Panc1 (cell line): ENCODE measurements around the gene GBP3. TPM values are rescaled to one million over a fixed set of nuclear protein-coding genes. Genes with fewer than 3 reads are reported as not detected.
A peak's percentile ranks its signal among the peaks of the same experiment; 100 is the strongest.
"Not testable (repeated sequence)": the region's sequence is repeated elsewhere in the genome, so short reads cannot be mapped to it uniquely, and the experiment has no call there.

Source experiments
- ATAC-seq: fragments of 200-7000 bp; cut with Tn5 transposase; 2 replicates; pipeline ENCODE4 v1.9.1; 2020; ENCODE audit warnings: mild to moderate bottlenecking, moderate library complexity
- BruUV-seq: library from RNA; stranded (reverse); fragments of 400-500 nt; replicated peaks from 2 replicates; lab custom pipeline; 2021; lab: Mats Ljungman, UMichigan
- CTCF ChIA-PET: fragments of 300-600 bp; sonication (Branson Sonifier 250); formaldehyde crosslinking; loops from one replicate; lab custom pipeline; 2022; ENCODE audit warnings: antibody characterized with exemption; lab: Charles Lee
- POLR2A ChIA-PET: fragments of 300-600 bp; sonication (Branson Sonifier 250); formaldehyde crosslinking; loops from one replicate; lab custom pipeline; 2022; ENCODE audit warnings: antibody characterized with exemption; lab: Charles Lee
- DNase-seq: peaks from one replicate; pipeline ENCODE4 v3.0.0-alpha.2; 2010; ENCODE audit warnings: low read depth, low spot score
- H3K27ac ChIP-seq: 2 replicates; pipeline ENCODE4 v1.5.1; 2011; ENCODE audit warnings: mild to moderate bottlenecking, low read length, inconsistent platforms
- H3K27me3 ChIP-seq: fragments of 200-500 bp; sonication (Bioruptor generic); 2 replicates; pipeline ENCODE4 v1.6.0; 2014; ENCODE audit warnings: low read length, inconsistent platforms; ENCODE audit not compliant: control insufficient read depth, insufficient read depth
- H3K36me3 ChIP-seq: fragments of 200-500 bp; sonication (Bioruptor generic); 2 replicates; pipeline ENCODE4 v1.5.1; 2014; ENCODE audit warnings: inconsistent platforms, mild to moderate bottlenecking, low read length, moderate library complexity; ENCODE audit not compliant: control insufficient read depth, insufficient read depth
- H3K4me1 ChIP-seq: 2 replicates; pipeline ENCODE4 v1.5.1; 2011; ENCODE audit warnings: inconsistent platforms, mild to moderate bottlenecking, low read length, moderate library complexity; ENCODE audit not compliant: control insufficient read depth, insufficient read depth
- H3K4me3 ChIP-seq, 2 experiments: 2 replicates each; pipeline ENCODE4 v1.5.1; 2011 to 2012; ENCODE audit warnings: low read depth in 2 of 2, low read length in 2 of 2, mild to moderate bottlenecking in 2 of 2, inconsistent platforms in 1 of 2, moderate library complexity in 1 of 2
- H3K9me3 ChIP-seq: fragments of 200-500 bp; sonication (Bioruptor generic); 2 replicates; pipeline ENCODE4 v1.5.1; 2014; ENCODE audit warnings: low read depth, mild to moderate bottlenecking, inconsistent platforms, low read length, moderate library complexity; ENCODE audit not compliant: control insufficient read depth, insufficient read depth
- POLR2AphosphoS5 ChIP-seq: IDR thresholded peaks from 2 replicates; pipeline ENCODE4 v1.6.1; 2012; ENCODE audit warnings: mild to moderate bottlenecking, low read depth, low read length, moderate library complexity
- SIN3A ChIP-seq: IDR thresholded peaks from 2 replicates; pipeline ENCODE4 v1.6.1; 2012; ENCODE audit warnings: low read depth, mild to moderate bottlenecking, low read length, moderate library complexity, borderline replicate concordance; ENCODE audit not compliant: insufficient read depth
- TCF7L2 ChIP-seq: IDR thresholded peaks from 2 replicates; pipeline ENCODE4 v1.6.1; 2011; ENCODE audit warnings: mild to moderate bottlenecking, low read depth, low read length, inconsistent platforms
- in situ Hi-C: cut with HindIII; loops from 2 replicates; pipeline ENCODE4 v1.10.0; 2016; ENCODE audit warnings: low sequenced_read_pairs, low pct_unique_long_range_greater_than_20kb
- intact Hi-C: fragments of 100-400 bp; cut with micrococcal nuclease; formaldehyde crosslinking; loops from one replicate; pipeline ENCODE4 v1.10.0; 2022; ENCODE audit not compliant: unreplicated experiment
- total RNA-seq: library from RNA; stranded (reverse); gene quantifications from one replicate; pipeline ENCODE4 v1.2.1, GENCODE V29; 2021; ENCODE audit not compliant: unreplicated experiment
- TF ChIP-seq, protein P1 (sequence below): fragments of 450-650 bp; IDR thresholded peaks from 2 replicates; pipeline ENCODE4 v1.5.1; 2017; ENCODE audit warnings: mild to moderate bottlenecking
- TF ChIP-seq, protein P2 (sequence below), 2 experiments: IDR thresholded peaks; 2 replicates each; pipeline ENCODE4 v1.6.1; 2011 to 2012; ENCODE audit warnings: low read depth in 2 of 2, control low read depth in 1 of 2, low read length in 1 of 2, mild to moderate bottlenecking in 1 of 2, moderate library complexity in 1 of 2; ENCODE audit not compliant: insufficient read depth in 1 of 2

GBP3 gene
- total RNA-seq, 1 experiment from 2014 or later = 2.5 TPM

DNA sequence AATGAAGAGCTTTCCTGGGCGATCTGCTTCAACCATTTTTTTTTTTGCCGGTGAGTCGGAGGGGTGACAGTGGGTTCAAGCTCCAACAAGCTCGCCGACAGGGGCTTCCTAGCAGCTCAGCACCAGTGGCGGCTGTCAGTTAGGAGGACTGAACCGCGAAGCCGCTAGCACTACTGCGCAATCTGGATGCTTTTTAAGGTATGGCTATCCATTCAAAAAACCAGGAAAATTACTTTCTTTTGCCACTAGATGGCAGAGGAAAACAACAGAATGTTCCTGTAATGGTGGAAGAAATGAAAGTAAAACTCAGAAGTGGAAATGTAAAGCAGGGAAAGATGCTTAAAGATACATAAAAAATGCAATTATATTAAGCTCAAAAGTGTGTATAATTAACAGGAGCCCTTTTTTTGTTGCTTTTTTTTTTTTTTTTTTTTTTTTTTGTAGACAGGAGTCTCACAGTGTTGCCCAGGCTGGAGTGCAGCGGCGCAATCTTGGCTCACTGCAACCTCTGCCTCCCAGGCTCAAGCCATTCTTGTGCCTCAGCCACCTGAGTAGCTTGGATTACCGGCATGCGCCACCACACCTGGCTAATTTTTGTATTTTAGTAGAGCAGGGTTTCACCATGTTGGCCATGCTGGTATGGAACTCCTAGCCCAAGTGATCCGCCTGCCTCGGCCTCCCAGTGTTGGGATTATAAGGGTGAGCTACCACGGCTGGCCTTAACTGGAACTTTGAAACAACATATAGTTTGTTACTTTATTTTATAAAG is 38.7 kb downstream of the GBP3 start:
- CTCF ChIA-PET = interaction anchor here (0.6 to 2.4 kb wide), 16 partner anchors 10 to 480 kb away, joined by 3 to 10 read pairs (median 4); no protein-coding TSS in a partner anchor
- H3K4me3 ChIP-seq = peak overlapping the region; percentile 46 to 61
- DNase-seq = peak; percentile 64
- no peaks in the 10 kb centered on the region for H3K36me3 ChIP-seq
- POLR2A ChIA-PET = interaction anchor here (0.6 to 0.8 kb wide), 4 partner anchors 10 to 375 kb away, joined by 3 to 14 read pairs (median 8); no protein-coding TSS in a partner anchor
- intact Hi-C loops = no loop called here
- in situ Hi-C loops = no loop called here
- TF ChIP-seq, protein P1, sequence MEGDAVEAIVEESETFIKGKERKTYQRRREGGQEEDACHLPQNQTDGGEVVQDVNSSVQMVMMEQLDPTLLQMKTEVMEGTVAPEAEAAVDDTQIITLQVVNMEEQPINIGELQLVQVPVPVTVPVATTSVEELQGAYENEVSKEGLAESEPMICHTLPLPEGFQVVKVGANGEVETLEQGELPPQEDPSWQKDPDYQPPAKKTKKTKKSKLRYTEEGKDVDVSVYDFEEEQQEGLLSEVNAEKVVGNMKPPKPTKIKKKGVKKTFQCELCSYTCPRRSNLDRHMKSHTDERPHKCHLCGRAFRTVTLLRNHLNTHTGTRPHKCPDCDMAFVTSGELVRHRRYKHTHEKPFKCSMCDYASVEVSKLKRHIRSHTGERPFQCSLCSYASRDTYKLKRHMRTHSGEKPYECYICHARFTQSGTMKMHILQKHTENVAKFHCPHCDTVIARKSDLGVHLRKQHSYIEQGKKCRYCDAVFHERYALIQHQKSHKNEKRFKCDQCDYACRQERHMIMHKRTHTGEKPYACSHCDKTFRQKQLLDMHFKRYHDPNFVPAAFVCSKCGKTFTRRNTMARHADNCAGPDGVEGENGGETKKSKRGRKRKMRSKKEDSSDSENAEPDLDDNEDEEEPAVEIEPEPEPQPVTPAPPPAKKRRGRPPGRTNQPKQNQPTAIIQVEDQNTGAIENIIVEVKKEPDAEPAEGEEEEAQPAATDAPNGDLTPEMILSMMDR = peak; percentile 86
- TF ChIP-seq, protein P2, sequence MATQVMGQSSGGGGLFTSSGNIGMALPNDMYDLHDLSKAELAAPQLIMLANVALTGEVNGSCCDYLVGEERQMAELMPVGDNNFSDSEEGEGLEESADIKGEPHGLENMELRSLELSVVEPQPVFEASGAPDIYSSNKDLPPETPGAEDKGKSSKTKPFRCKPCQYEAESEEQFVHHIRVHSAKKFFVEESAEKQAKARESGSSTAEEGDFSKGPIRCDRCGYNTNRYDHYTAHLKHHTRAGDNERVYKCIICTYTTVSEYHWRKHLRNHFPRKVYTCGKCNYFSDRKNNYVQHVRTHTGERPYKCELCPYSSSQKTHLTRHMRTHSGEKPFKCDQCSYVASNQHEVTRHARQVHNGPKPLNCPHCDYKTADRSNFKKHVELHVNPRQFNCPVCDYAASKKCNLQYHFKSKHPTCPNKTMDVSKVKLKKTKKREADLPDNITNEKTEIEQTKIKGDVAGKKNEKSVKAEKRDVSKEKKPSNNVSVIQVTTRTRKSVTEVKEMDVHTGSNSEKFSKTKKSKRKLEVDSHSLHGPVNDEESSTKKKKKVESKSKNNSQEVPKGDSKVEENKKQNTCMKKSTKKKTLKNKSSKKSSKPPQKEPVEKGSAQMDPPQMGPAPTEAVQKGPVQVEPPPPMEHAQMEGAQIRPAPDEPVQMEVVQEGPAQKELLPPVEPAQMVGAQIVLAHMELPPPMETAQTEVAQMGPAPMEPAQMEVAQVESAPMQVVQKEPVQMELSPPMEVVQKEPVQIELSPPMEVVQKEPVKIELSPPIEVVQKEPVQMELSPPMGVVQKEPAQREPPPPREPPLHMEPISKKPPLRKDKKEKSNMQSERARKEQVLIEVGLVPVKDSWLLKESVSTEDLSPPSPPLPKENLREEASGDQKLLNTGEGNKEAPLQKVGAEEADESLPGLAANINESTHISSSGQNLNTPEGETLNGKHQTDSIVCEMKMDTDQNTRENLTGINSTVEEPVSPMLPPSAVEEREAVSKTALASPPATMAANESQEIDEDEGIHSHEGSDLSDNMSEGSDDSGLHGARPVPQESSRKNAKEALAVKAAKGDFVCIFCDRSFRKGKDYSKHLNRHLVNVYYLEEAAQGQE (IDR thresholded peaks at IDR 0.05; ENCODE audit: insufficient read depth in 1 of 2, low read depth in 2 of 2, low read length in 1 of 2) = no peak
- no peaks in the 10 kb centered on the region for H3K27me3 ChIP-seq
- no TSS peak for BruUV-seq
- no peaks in the 10 kb centered on the region for H3K9me3 ChIP-seq
- peak; percentile 87 for ATAC-seq
- H3K27ac ChIP-seq = peak overlapping the region; percentile 68
- peaks cover 17% of the 10 kb centered on the region for H3K4me1 ChIP-seq

DNA sequence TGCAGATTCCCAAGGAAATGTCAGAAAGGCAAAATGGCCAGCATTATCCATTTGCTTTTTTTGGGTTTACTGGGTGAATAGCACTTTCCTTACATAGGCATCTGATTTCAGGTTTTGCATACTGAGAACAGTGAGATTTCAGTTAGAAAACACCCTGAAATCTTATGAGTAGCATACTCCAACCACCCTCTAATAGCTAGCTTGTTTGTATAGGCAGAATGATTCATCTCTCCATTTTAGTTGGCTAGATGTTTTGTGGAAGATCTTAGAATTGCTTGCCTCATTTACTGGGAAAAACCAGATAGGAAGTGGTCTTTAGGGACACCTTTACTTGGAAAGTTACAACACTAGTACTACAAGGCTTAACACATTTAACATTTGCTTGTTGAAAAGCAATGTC is 40.6 kb downstream of the GBP3 start:
- Histone ChIP-seq H3K4me3 (no peak overlapping the region), H3K27me3 (no peaks in the 10 kb centered on the region), H3K9me3 (no peaks in the 10 kb centered on the region), H3K27ac (no peak overlapping the region), H3K4me1 (peaks cover 17% of the 10 kb centered on the region), H3K36me3 (no peaks in the 10 kb centered on the region)
- DNase-seq (no peak), ATAC-seq (no peak)
- in situ Hi-C loops (no loop called here), intact Hi-C loops (no loop called here)
- CTCF ChIA-PET = no interaction called here
- no TSS peak for BruUV-seq
- POLR2A ChIA-PET = no interaction called here
- TF ChIP-seq, protein P1 = no peak
- TF ChIP-seq, protein P2 (IDR thresholded peaks at IDR 0.05; ENCODE audit: insufficient read depth in 1 of 2, low read depth in 2 of 2, low read length in 1 of 2) = no peak
- TF ChIP-seq SIN3A (no peak), POLR2AphosphoS5 (no peak), TCF7L2 (no peak)

DNA sequence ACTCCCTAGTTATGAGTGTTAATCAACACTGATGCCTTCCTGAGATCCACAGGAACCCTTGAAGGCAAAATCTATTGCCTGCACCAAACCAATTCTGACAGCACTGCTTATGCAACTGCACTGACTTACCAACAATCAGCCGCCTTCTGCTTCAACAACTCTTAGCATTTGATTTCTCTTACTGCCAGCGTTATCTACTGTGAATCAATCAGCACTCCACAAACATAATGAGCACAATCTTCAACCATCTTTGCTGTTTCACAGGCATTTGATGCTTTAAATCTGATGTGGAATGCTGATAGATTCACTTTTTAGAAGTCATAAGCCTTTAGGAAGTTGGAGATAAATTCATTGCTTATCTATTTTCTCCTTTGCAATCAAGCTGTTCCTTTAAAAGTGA is 41.2 kb downstream of the GBP3 start:
- DNase-seq, in situ Hi-C loops, H3K9me3 ChIP-seq, intact Hi-C loops, H3K27me3 ChIP-seq, H3K4me3 ChIP-seq, H3K36me3 ChIP-seq, POLR2A ChIA-PET, ATAC-seq, H3K27ac ChIP-seq: not testable (repeated sequence)
- BruUV-seq = TSS peak; percentile 18
- CTCF ChIA-PET = interaction anchor here (0.6 kb wide), 1 partner anchor 657 kb away, joined by 3 read pairs; no protein-coding TSS in a partner anchor
- H3K4me1 ChIP-seq = peaks cover 17% of the 10 kb centered on the region
